ENCODE data around the gene NLGN2. TPM values are rescaled to one million over a fixed set of nuclear protein-coding genes. Genes with fewer than 3 reads are reported as not detected.

The NLGN2 gene
- total and polyA plus RNA-seq, 2 of the 8 experiments (the other 6 are each of a cell fraction or from before 2014, with no cell fraction given), result 21.2 to 62.8 TPM

GRCh38 chr17:7370853-7371252, 36.8 kb upstream of the NLGN2 start (continued):
- no peak for TF ChIP-seq SIN3A (conservative IDR thresholded peaks at IDR 0.05 in 1 of 2, IDR thresholded peaks at IDR 0.05 in 1 of 2; ENCODE audit: low read depth in 1 of 2, low read length in 2 of 2)
